SJSA1 (cell line): ENCODE results near the gene SLC16A14. TPM values are rescaled to one million over a fixed set of nuclear protein-coding genes. Genes with fewer than 3 reads are reported as not detected.
A peak's percentile ranks its signal among the peaks of the same experiment; 100 is the strongest.
"Not testable (repeated sequence)": the region's sequence is repeated elsewhere in the genome, so short reads cannot be mapped to it uniquely, and the experiment has no call there.

Experiments
- DNase-seq, 2 experiments: peaks; one replicate each; pipeline ENCODE4 v3.0.0-alpha.2; 2015 to 2020; ENCODE audit warnings: low spot score in 2 of 2, low read depth in 1 of 2
- H3K27ac ChIP-seq: fragments of 250-450 bp; sonication (Bioruptor Pico); 2 replicates; pipeline ENCODE4 v1.5.1; 2020; ENCODE audit warnings: mild to moderate bottlenecking, moderate library complexity
- H3K27me3 ChIP-seq: fragments of 250-450 bp; sonication (Bioruptor Pico); replicated peaks from 2 replicates; pipeline ENCODE4 v1.5.1; 2020; ENCODE audit warnings: mild to moderate bottlenecking, moderate library complexity
- H3K36me3 ChIP-seq: fragments of 250-450 bp; sonication (Bioruptor Pico); 2 replicates; pipeline ENCODE4 v1.5.1; 2020; ENCODE audit warnings: mild to moderate bottlenecking
- H3K4me1 ChIP-seq: fragments of 250-450 bp; sonication (Bioruptor Pico); replicated peaks from 2 replicates; pipeline ENCODE4 v1.6.1; 2021; ENCODE audit warnings: mild to moderate bottlenecking
- H3K4me3 ChIP-seq: fragments of 250-450 bp; sonication (Bioruptor Pico); 2 replicates; pipeline ENCODE4 v1.5.1; 2020; ENCODE audit warnings: mild to moderate bottlenecking
- H3K9me3 ChIP-seq: fragments of 250-450 bp; sonication (Bioruptor Pico); replicated peaks from 2 replicates; pipeline ENCODE4 v1.5.1; 2020; ENCODE audit warnings: mild to moderate bottlenecking
- total RNA-seq: library from RNA; depleted of rRNA; stranded (reverse); fragments of >200 nt; shearing (Covaris generic); gene quantifications from 2 replicates; pipeline ENCODE4 v1.2.3, GENCODE V29; 2014; rRNA removed

SLC16A14 gene, protein sequence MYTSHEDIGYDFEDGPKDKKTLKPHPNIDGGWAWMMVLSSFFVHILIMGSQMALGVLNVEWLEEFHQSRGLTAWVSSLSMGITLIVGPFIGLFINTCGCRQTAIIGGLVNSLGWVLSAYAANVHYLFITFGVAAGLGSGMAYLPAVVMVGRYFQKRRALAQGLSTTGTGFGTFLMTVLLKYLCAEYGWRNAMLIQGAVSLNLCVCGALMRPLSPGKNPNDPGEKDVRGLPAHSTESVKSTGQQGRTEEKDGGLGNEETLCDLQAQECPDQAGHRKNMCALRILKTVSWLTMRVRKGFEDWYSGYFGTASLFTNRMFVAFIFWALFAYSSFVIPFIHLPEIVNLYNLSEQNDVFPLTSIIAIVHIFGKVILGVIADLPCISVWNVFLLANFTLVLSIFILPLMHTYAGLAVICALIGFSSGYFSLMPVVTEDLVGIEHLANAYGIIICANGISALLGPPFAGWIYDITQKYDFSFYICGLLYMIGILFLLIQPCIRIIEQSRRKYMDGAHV
- 0.47 and 1.5 TPM in 2 replicates for total RNA-seq

DNA sequence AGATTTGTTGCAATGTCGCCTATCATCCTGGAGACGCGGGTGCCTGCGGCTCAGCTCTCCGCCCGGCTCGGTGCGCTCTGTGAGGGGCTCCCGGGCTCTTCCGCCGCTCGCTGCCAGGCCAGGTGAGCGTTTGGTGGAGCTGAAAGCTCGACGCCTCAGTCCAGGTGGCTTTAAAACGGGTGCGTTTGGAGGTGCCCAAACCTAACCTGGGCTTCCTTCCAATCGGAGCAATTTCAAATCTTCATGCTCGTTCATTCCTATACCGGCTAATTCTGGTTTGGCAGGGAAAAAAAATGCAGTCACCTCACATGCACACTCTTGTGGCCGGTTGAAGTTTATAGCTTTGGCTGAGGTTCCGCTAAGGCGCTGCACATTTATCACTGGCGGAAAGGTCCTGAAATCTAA lies at the start of gene SLC16A14:
Gene SLC16A14 (minus strand): TSS at position 274 of the 405 bp plus-strand sequence. CDS start 9,572 bp downstream, outside the sequence.
- Histone ChIP-seq H3K27me3 (no peaks in the 10 kb centered on the region), H3K4me3 (peak within 1 kb of the TSS; percentile 52), H3K27ac (no peak within 1 kb of the TSS), H3K4me1 (peaks cover 18% of the 10 kb centered on the region), H3K9me3 (no peaks in the 10 kb centered on the region), H3K36me3 (no peaks in the 10 kb centered on the region)
- DNase-seq: peak in 1 of 2 experiments; percentile 42

- no peak for DNase-seq
- no peak overlapping the region for H3K27ac ChIP-seq
- no peak overlapping the region for H3K4me3 ChIP-seq
- no peaks in the 10 kb centered on the region for H3K4me1 ChIP-seq
- H3K9me3 ChIP-seq: no peaks in the 10 kb centered on the region
- no peaks in the 10 kb centered on the region for H3K36me3 ChIP-seq
- no peaks in the 10 kb centered on the region for H3K27me3 ChIP-seq
These were observed 38.0 kb upstream of the SLC16A14 start for GRCh38 chr2:230106771-230107170.

DNA sequence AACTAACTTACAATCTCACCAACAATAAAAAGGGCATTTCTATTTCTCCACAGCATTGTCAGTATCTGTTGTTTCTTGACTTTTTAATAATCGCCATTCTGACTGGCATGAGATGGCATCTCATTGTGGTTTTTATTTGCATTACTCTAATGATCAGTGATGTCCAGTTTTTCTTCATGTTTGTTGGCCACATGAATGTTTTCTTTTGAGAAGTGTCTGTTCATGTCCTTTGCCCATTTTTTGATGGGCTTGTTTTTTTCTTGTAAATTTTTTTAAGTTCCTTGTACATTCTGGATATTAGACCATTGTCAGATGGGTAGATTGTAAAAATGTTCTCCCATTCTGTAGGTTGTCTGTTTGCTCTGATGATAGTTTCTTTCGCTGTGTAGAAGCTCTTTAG lies 33.2 kb upstream of the SLC16A14 start:
- H3K9me3 ChIP-seq, H3K4me3 ChIP-seq: not testable (repeated sequence)

DNA sequence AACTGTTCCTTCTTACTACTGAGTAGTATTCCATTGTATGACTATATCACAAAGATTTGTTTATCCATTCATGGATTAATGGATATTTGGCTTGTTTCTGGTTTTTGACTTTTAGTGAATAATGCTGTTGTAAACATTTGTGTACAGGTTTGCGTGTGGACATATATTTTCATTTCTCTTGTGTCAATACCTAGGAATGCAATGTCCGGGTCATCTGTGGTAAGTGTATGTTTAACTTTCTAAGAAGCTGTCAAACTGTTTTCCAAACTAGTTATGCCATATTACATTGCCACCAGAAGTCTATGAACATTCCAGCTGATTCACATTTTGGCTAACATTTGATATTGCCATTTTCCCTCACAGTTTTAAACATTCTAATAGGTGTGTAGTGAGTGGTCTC lies 29.1 kb upstream of the SLC16A14 start:
- DNase-seq: peak in 1 of 2 experiments; percentile 73
- Histone ChIP-seq H3K36me3 (no peaks in the 10 kb centered on the region), H3K9me3 (no peaks in the 10 kb centered on the region; the same call in 1 of the 2 replicates), H3K27ac (peak overlapping the region; percentile 19; the same call in 1 of the 2 replicates), H3K27me3 (no peaks in the 10 kb centered on the region), H3K4me3 (no peak overlapping the region), H3K4me1 (peaks cover 14% of the 10 kb centered on the region)

More for the DNA sequence above, 33.2 kb upstream of the SLC16A14 start:
- H3K36me3 ChIP-seq, DNase-seq, H3K27me3 ChIP-seq, H3K27ac ChIP-seq: not testable (repeated sequence)
- H3K4me1 ChIP-seq: peaks cover 14% of the 10 kb centered on the region

- no peak overlapping the region for H3K4me3 ChIP-seq
- no peaks in the 10 kb centered on the region; the same call in 1 of the 2 replicates for H3K9me3 ChIP-seq
- peaks cover 14% of the 10 kb centered on the region for H3K4me1 ChIP-seq
- DNase-seq: no peak
- peak overlapping the region; percentile 19 for H3K27ac ChIP-seq
- no peaks in the 10 kb centered on the region for H3K27me3 ChIP-seq
- H3K36me3 ChIP-seq: no peaks in the 10 kb centered on the region
These were observed 28.7 kb upstream of the SLC16A14 start for GRCh38 chr2:230097424-230097823.

GRCh38 chr2:230090967-230091366 lies 22.2 kb upstream of the SLC16A14 start:
- H3K36me3 ChIP-seq: no peaks in the 10 kb centered on the region
- H3K27me3 ChIP-seq: no peaks in the 10 kb centered on the region
- H3K27ac ChIP-seq: no peak overlapping the region

DNA sequence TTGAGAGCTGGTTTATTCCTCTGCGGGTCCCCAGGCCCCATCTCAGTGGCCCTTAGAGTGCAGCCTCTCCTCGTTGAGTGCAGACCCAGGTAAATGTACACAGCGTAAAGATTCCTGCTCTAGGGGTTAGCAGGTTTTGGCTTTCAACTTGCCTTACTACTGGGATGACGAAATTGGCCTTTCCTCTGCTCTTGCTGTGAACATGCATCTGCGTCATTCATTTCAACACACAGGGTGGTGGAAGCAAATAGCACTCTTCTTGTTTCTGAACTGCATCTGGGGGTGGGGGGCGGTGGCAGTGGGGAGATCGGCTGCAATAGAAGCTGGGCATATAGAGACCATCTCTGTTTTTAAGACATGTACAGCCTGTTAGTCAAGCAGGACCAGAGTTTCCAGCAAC lies 16.5 kb upstream of the SLC16A14 start:
- Histone ChIP-seq H3K27ac (no peak overlapping the region), H3K4me3 (no peak overlapping the region), H3K4me1 (no peaks in the 10 kb centered on the region), H3K36me3 (no peaks in the 10 kb centered on the region), H3K27me3 (no peaks in the 10 kb centered on the region; the same call in 1 of the 2 replicates), H3K9me3 (no peaks in the 10 kb centered on the region; the same call in 1 of the 2 replicates)
- DNase-seq: no peak

More at GRCh38 chr2:230090967-230091366, 22.2 kb upstream of the SLC16A14 start:
- H3K4me1 ChIP-seq: no peaks in the 10 kb centered on the region
- H3K4me3 ChIP-seq: no peak overlapping the region
- H3K9me3 ChIP-seq: no peaks in the 10 kb centered on the region; the same call in none of the 2 replicates
- no peak for DNase-seq

GRCh38 chr2:230077851-230078547 lies 9.3 kb upstream of the SLC16A14 start:
- Histone ChIP-seq H3K27ac (no peak overlapping the region), H3K36me3 (no peaks in the 10 kb centered on the region), H3K27me3 (peaks cover 4% of the 10 kb centered on the region; the same call in 1 of the 2 replicates), H3K9me3 (no peaks in the 10 kb centered on the region), H3K4me3 (no peak overlapping the region), H3K4me1 (no peaks in the 10 kb centered on the region)
- no peak for DNase-seq

DNA sequence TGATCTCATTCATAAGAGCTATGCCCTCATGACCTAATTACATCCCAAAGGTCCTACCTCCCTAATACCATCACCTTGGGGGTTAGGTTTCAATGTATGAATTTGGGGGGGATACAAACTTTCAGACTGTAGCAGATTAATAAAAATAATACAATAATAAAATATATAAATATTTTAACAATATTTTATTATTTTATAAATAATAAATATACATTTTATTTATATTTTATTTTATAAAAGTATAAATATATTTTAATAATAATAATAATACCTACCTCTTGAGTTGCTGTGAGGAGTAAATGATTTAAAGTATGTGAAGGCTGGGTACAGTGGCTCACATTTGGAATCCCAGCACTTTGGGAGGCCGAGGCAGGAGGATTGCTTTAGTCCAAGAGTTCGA lies 8.1 kb upstream of the SLC16A14 start:
- 0 out of 2 replicates have a peak, but pooled peaks cover 4% of the 10 kb centered on the region for H3K27me3 ChIP-seq
- no peak for DNase-seq
- H3K4me1 ChIP-seq: no peaks in the 10 kb centered on the region
- no peaks in the 10 kb centered on the region for H3K36me3 ChIP-seq
- H3K4me3 ChIP-seq: no peak overlapping the region
- H3K9me3 ChIP-seq: no peaks in the 10 kb centered on the region
- no peak overlapping the region for H3K27ac ChIP-seq

- DNase-seq: no peak
- no peak overlapping the region for H3K4me3 ChIP-seq
- no peak overlapping the region for H3K27ac ChIP-seq
- H3K4me1 ChIP-seq: no peaks in the 10 kb centered on the region
- H3K9me3 ChIP-seq: no peaks in the 10 kb centered on the region
- H3K36me3 ChIP-seq: no peaks in the 10 kb centered on the region
- H3K27me3 ChIP-seq: 0 out of 2 replicates have a peak, but pooled peaks cover 4% of the 10 kb centered on the region
These were observed 7.4 kb upstream of the SLC16A14 start for GRCh38 chr2:230075988-230076631.

- H3K27me3 ChIP-seq: no peaks in the 10 kb centered on the region
- H3K36me3 ChIP-seq: no peaks in the 10 kb centered on the region
- no peak for DNase-seq
- H3K27ac ChIP-seq: no peak overlapping the region
- no peak overlapping the region for H3K4me3 ChIP-seq
- H3K4me1 ChIP-seq: peaks cover 18% of the 10 kb centered on the region
- no peaks in the 10 kb centered on the region for H3K9me3 ChIP-seq
These were observed 2.7 kb upstream of the SLC16A14 start for GRCh38 chr2:230071421-230071820.

DNA sequence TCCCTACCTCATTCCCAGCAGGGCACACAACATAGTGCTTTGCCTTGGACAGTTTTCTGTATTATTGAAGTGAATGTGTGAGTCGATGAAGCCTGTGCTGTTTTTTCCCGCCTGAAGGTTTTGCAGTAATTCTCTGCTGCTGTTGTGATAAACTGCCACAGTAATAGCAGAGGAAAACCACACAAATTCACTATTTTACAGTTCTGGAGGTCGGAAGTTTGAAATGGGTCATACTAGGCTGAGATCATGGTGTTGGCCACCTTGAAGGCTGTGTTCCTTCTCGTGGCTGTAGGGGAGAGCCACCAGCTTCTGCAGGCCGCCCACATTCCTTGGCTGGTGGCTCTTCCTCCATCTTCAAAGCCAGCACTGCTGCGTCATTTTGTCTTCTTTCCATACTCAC lies 678 bp upstream of the SLC16A14 start:
- Histone ChIP-seq H3K9me3 (no peaks in the 10 kb centered on the region), H3K4me3 (no peak overlapping the region), H3K27me3 (no peaks in the 10 kb centered on the region), H3K27ac (no peak overlapping the region), H3K4me1 (peaks cover 18% of the 10 kb centered on the region), H3K36me3 (no peaks in the 10 kb centered on the region)
- no peak for DNase-seq

DNA sequence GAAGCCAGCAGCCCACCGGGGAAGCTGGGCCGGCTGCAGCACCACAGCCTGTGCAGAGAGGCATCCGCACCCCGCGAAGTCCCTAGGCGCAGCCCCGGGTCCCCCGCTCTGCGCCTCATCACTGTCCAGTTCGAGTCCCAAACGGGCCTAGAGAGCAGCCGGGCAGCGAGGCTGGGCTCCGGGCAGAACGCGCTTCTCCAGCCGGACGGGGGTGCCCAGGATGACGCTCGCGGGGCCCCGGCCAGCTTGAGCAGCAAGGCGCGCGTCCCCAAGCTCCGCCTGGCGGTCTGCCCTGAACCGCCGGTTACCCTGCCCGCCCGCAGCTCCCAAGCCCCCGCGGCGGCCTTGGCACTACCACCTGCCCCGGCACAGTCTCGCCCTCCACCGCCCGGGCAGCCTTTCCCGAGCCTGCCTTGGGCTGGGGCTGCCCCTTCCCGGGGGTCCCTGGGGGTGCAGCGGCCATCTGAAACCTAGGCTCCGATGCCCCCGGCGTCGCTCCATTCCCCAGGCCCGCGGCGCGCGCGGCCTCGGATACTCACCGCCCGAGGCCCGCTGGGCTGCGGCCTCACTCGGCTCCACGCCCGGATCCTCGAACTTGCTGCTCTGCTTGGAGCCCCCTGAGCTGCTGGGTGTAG lies 591 bp downstream of the SLC16A14 start:
- H3K4me3 ChIP-seq: peak overlapping the region; percentile 52
- H3K4me1 ChIP-seq: peaks cover 18% of the 10 kb centered on the region
- DNase-seq: peak; percentile 59 to 64
- no peaks in the 10 kb centered on the region for H3K9me3 ChIP-seq
- H3K36me3 ChIP-seq: no peaks in the 10 kb centered on the region
- no peaks in the 10 kb centered on the region for H3K27me3 ChIP-seq
- no peak overlapping the region for H3K27ac ChIP-seq
